TTC549 (cell line): ENCODE results near the gene PPAN.

Experiments used
- FAIRE-seq: peaks from 2 replicates; lab custom pipeline; 2012; peaks lifted over from hg19 to GRCh38; lab: Jason Lieb, UNC

PPAN gene

GRCh38 chr19:10106100-10106936 is at the start of gene PPAN:
Gene PPAN (plus strand): TSS chr19:10106362. CDS start chr19:10106395, 33 bp downstream.
- peak; percentile 83 for FAIRE-seq

DNA sequence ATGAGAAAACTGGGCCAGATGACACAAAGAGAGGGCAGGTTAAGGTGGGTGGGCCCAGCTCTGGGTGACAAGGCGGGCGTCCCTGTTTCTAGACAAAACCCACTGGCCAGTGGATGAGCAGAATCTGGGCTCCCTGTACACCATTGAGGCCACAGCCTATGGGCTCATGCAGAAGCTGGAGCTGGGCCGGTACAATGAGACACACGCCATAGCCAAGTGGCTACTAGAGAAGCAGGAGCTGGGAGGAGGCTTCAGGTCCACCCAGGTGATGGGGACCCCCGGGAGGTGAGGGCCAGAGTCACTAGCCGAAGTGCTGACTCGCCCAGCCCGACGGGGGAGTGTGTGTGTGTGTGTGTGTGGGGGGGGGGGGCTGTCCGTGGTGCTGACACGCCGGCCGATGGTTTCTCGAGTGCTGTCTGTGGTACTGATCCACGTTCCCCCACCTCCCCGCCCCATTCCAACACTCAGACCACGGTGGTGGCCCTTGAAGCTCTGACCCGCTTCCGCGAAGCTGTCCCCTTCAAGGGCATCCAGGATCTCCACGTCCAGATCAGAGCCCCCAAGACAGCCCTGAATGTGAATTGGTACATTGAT is 44.3 kb upstream of the PPAN start:
- no peak for FAIRE-seq

- no peak for FAIRE-seq
These were observed 38.0 kb upstream of the PPAN start for GRCh38 chr19:10068205-10068604.

DNA sequence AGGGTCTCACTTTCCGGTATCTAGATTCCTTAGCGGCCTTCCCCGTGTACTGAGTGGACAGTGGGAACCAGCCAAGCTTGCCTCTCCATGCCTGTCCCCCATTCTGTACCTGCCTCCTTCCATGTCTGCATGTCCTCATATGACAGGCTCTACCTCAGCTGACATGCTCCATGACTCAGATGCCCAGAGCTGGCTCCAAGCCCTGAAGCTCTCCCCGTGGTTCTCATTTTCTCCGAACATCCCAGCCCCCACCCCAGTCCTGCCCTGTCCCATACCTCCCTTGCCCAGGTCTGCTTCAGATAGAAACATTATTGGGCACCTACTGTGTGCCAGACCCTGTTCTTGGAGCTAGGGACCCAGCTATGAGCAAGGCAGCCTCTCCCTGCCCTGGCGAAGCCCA is 37.1 kb upstream of the PPAN start:
- FAIRE-seq = no peak

DNA sequence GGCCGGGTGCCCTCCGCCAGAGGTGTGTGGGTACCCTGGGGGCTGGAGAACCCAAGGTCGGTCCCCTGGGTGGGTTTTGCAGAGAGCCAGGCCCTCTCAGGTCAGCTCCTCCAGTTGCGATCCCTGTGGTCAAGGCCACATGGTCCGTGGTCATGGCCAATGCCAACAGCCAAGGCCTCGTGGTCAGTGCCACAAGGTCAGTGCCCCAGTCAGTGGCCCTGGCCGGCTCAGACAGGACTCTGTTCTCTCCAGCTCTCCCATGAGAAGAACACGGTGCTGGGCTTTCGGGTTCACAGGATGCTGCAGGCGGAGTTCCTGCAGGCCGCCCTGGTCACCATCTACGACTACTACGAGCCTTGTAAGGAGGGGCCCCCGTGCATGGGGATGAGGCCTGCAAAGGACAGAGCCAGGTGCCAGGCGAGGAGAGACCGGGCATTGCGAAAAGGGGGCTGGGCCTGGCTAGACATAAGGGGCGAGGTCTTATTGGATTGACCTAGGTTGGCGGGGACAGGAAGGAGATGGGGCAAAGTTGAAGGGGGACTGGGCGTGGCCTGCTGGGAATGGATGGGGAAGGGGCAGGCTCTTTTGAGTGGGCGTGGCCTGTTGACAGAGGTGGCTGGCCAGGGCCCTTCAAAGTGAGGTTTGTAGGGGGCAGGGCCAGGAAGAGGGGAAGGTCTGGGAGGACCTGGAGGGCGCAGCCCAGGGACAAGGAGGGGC is 35.3 kb upstream of the PPAN start:
- FAIRE-seq = no peak

DNA sequence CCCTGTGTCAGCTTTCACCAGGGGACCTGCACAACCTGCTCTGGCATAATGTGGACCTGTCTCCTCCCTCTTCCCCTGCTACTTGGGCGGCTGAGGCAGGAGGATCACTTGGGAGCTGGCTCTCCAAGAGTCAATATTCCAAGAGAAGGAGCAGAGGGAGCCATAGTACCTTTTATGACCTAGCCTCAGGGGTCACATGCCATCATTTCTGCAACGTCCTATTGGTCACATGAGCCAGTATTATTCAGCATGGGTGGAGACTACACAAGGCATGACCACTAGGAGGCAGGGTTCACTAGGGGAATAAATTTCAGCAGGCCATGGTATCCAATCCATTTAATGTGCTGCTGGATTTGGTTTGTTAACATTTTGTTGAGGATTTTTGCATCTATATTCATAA is 32.0 kb upstream of the PPAN start:
- FAIRE-seq = peak; percentile 74

GRCh38 chr19:10076535-10076934 is 29.6 kb upstream of the PPAN start:
- FAIRE-seq = no peak

DNA sequence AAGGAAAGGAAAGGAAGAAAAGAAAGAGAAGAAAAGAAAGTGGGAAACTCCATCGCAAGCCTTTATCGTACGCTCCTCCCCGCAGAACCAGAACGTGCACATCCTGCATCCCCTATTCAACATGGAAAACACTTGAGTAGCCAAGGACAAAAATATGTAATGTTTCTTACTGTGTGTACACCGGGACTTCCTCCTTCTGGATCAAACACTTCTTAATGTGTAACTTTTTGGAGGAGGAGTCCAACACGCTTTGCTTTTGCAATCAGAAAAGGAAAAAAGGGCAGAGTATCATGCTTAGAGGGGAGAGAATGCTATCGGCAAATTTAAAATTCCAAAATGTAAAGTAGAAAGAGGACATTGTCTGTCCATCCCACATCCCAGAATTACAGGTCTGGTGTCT is 27.8 kb upstream of the PPAN start:
- FAIRE-seq = no peak

DNA sequence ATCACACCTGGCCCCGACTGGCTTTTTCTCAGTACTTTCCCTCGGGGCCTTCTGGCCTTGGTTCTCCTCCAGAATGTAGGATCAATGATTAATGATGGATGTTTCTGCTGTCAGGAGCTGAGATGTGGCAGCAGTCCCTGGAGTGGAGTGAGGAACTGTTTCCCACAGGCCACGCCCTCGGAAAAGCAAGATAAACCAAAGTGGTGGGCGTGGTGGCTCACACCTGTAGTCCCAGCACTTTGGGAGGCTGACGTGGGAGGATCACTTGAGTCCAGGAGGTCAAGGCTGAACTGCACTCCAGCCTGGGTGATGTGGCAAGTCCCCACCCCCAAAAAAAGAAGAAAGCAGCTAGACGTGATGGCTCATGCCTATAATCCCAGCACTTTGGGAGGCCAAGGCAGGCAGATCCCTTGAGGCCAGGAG is 27.1 kb upstream of the PPAN start:
- no peak for FAIRE-seq

- no peak for FAIRE-seq
These were observed 22.3 kb upstream of the PPAN start for GRCh38 chr19:10083911-10084310.

GRCh38 chr19:10084803-10085202 is 21.4 kb upstream of the PPAN start:
- no peak for FAIRE-seq

GRCh38 chr19:10085641-10086590 is 20.2 kb upstream of the PPAN start, which contains the start of gene SHFL:
Gene SHFL (plus strand): TSS chr19:10086317. CDS start chr19:10086428, 111 bp downstream.
- no peak for FAIRE-seq

DNA sequence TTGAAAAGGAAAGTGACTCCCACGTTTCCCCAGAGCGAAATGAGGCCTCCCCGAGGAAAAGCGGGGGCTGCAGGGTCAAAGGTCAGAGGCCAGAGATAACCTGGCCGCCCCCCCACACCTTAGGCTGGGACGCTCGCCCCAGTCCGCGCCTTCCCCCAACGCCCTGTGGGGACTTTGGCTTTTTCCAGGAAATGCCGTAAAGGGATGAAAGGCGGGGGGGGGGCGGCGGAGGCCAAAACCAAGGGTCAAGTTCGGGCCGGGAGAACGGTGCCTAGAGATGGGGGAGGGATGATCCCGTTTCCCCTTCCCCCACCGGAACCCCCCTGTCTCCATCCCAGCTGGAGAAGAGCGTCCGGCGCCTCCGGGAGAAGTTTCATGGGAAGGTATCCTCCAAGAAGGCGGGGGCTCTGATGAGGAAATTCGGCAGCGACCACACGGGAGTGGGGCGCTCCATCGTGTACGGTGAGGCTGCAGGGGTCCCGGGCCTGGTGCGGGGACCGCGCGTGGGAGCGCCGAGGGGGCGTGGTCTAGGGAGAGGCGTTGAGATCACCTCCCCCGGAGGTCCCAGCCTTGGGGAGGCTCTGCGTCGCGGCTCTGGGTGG is 19.5 kb upstream of the PPAN start:
- FAIRE-seq = no peak

DNA sequence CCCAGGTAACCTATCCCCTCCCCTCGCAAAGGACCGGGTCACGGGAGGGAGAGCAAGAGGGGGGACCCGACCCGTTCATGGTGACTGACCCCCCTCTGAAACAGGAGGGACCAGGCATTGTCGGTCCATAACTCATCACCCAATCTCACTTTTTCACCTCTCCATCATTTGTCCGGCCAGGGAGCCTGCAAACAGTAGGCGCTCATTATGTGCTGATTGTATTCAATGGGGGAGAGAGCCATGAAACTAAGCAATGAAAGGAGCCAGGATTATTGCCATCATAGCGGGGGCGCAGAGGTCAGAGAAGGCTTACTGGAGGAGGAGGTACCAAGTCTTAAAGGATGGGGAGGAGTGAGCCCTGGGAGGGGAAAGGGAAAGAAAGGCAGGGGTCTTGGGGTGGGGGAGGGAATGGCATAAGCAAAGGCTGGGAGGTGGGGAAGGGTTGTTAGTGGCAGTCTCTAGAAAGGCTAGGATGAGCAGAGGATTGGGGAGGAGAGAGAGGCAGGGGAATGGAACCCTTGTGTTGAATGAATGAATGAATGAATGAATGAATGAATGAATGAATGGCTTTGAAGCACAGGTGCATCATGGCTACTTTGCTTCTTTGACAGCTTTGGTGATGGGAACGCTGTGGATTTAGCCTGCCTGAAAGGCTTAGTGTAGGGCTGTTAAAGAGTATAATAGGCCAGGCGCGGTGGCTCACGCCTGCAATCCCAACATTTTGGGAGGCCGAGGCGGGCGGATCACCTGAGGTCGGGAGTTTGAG is 18.7 kb upstream of the PPAN start:
- no peak for FAIRE-seq

DNA sequence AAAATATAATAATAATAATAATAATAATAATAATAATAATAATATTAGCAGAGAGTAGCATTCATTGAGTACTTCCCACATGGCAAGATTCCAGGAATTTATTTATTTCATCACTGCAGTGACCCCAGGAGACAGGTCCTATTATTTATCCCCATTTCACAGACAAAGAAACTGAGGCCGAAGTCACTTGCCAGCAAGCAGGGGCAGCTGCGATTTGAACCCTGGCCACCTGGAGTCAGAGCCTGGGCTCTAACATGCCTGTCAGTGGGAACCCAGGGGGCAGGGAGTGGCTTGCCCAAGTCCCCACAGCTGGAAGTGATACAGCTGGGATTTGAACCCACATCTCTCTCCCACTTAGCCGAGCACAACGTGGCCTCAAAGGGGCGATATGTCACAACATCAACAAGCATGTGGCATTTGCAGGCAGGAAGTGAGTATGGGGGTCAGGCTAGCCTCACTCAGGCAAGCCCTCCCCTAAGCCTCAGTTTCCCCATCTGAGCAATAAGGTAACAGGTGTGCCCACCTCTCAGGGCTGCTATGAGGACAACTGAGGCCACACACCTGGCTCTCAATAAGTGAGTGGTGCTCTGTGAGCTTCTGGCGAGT is 17.1 kb upstream of the PPAN start:
- FAIRE-seq = no peak

DNA sequence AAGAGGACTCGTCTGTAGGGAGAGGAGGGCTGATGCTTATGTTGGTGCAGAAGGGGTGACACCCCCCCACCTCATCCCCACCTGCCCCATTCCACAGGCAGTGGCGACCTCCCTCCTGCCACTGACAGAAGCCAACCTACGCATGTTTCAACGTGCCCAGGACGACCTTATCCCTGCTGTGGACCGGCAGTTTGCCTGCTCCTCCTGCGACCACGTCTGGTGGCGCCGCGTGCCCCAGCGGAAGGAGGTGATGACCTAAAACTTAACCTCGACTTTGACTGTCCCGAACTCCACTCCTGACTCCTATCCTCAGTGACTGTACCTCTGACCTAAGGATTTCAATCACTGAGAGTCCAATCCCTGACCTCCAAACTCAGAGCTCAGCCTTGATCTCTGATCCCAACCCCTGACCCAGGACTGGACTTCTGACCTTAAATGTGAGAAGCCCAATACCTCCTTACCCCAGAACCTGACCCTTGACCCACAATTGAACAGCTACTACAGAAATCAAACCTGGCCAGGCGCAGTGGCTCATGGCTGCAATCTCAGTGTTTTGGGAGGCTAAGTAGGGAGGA is 16.3 kb upstream of the PPAN start:
- no peak for FAIRE-seq

GRCh38 chr19:10091370-10091687 is 14.8 kb upstream of the PPAN start:
- FAIRE-seq = no peak

- FAIRE-seq = no peak
These were observed 14.1 kb upstream of the PPAN start for GRCh38 chr19:10091895-10092641.

- FAIRE-seq = no peak
These were observed 13.4 kb upstream of the PPAN start for GRCh38 chr19:10092648-10093294.
